ENCODE results near the gene BCL2L13.

The BCL2L13 gene

GRCh38 chr22:17777717-17778044, 139.1 kb downstream of the BCL2L13 start:
- Histone ChIP-seq H3K4me1 (ENCODE audit: low read length) (peaks cover 6% of the 10 kb centered on the region; the same call in 1 of the 2 replicates), H4K20me1 (ENCODE audit: insufficient read depth, low read length) (peaks cover 6% of the 10 kb centered on the region; the same call in 1 of the 2 replicates), H3K36me3 (replicated peaks; ENCODE audit: insufficient read depth, low read length) (no peaks in the 10 kb centered on the region), H3K9me2 (replicated peaks; ENCODE audit: insufficient read depth, low read length) (no peaks in the 10 kb centered on the region), H3F3A (ENCODE audit: insufficient read depth, low read length) (peaks cover 8% of the 10 kb centered on the region), H3K4me2 (ENCODE audit: low read depth, low read length) (peak overlapping the region; percentile 82), H3K79me2 (ENCODE audit: low read length) (peaks cover 38% of the 10 kb centered on the region), H3K27me3 (replicated peaks; ENCODE audit: insufficient read depth, low read length) (no peaks in the 10 kb centered on the region), H3K27ac (ENCODE audit: low read length) (peak overlapping the region; percentile 93), H2AFZ (ENCODE audit: low read length) (peak overlapping the region; percentile 68; the same call in 1 of the 2 replicates), H3K9me3 (replicated peaks; ENCODE audit: insufficient read depth, low read length) (no peaks in the 10 kb centered on the region), H3K9ac (ENCODE audit: low read length) (peak overlapping the region; percentile 91), H3K4me3 (ENCODE audit: low read length) (peak overlapping the region; percentile 80)
- no peak for DNase-seq
- TF ChIP-seq EZH2 (optimal IDR thresholded peaks at IDR 0.05; ENCODE audit: low read depth, low read length) (no peak), CTCF (IDR thresholded peaks at IDR 0.05; ENCODE audit: low read length) (no peak), EZH2phosphoT487 (IDR thresholded peaks at IDR 0.05; ENCODE audit: low read length) (no peak)

- Histone ChIP-seq H2AFZ (ENCODE audit: low read length) (no peak overlapping the region), H3F3A (ENCODE audit: insufficient read depth, low read length) (peaks cover 8% of the 10 kb centered on the region), H3K27ac (ENCODE audit: low read length) (no peak overlapping the region), H3K79me2 (ENCODE audit: low read length) (peaks cover 30% of the 10 kb centered on the region), H3K9me2 (replicated peaks; ENCODE audit: insufficient read depth, low read length) (no peaks in the 10 kb centered on the region), H3K9me3 (replicated peaks; ENCODE audit: insufficient read depth, low read length) (no peaks in the 10 kb centered on the region), H3K36me3 (replicated peaks; ENCODE audit: insufficient read depth, low read length) (no peaks in the 10 kb centered on the region), H3K4me1 (ENCODE audit: low read length) (no peaks in the 10 kb centered on the region), H3K27me3 (replicated peaks; ENCODE audit: insufficient read depth, low read length) (no peaks in the 10 kb centered on the region), H3K4me3 (ENCODE audit: low read length) (peak overlapping the region; percentile 80), H4K20me1 (ENCODE audit: insufficient read depth, low read length) (no peaks in the 10 kb centered on the region; the same call in 1 of the 2 replicates), H3K4me2 (ENCODE audit: low read depth, low read length) (peak overlapping the region; percentile 82), H3K9ac (ENCODE audit: low read length) (no peak overlapping the region)
- no peak for TF ChIP-seq CTCF (IDR thresholded peaks at IDR 0.05; ENCODE audit: low read length)
- TF ChIP-seq EZH2 (optimal IDR thresholded peaks at IDR 0.05; ENCODE audit: low read depth, low read length), result no peak
- no peak for DNase-seq
Measured at GRCh38 chr22:17778412-17778976, 139.9 kb downstream of the BCL2L13 start.

- H3K9me2 ChIP-seq (replicated peaks; ENCODE audit: insufficient read depth, low read length), result no peaks in the 10 kb centered on the region
- no peaks in the 10 kb centered on the region for H3K9me3 ChIP-seq (replicated peaks; ENCODE audit: insufficient read depth, low read length)
- no peak overlapping the region for H3K9ac ChIP-seq (ENCODE audit: low read length)
- DNase-seq, result no peak
- H4K20me1 ChIP-seq (ENCODE audit: insufficient read depth, low read length), result no peaks in the 10 kb centered on the region
- H3F3A ChIP-seq (ENCODE audit: insufficient read depth, low read length), result peaks cover 8% of the 10 kb centered on the region
- H3K4me2 ChIP-seq (ENCODE audit: low read depth, low read length), result no peak overlapping the region
- no peaks in the 10 kb centered on the region for H3K36me3 ChIP-seq (replicated peaks; ENCODE audit: insufficient read depth, low read length)
- H3K4me1 ChIP-seq (ENCODE audit: low read length), result no peaks in the 10 kb centered on the region
- H3K79me2 ChIP-seq (ENCODE audit: low read length), result peaks cover 27% of the 10 kb centered on the region
- no peaks in the 10 kb centered on the region for H3K27me3 ChIP-seq (replicated peaks; ENCODE audit: insufficient read depth, low read length)
- H3K4me3 ChIP-seq (ENCODE audit: low read length), result no peak overlapping the region
- no peak for TF ChIP-seq EZH2 (optimal IDR thresholded peaks at IDR 0.05; ENCODE audit: low read depth, low read length)
- TF ChIP-seq CTCF (IDR thresholded peaks at IDR 0.05; ENCODE audit: low read length), result no peak
- no peak for TF ChIP-seq EZH2phosphoT487 (IDR thresholded peaks at IDR 0.05; ENCODE audit: low read length)
- H2AFZ ChIP-seq (ENCODE audit: low read length), result no peak overlapping the region
- no peak overlapping the region for H3K27ac ChIP-seq (ENCODE audit: low read length)
Measured at GRCh38 chr22:17779286-17780115, 140.9 kb downstream of the BCL2L13 start.

All from MM.1S (cell line).